GM21619 (cell line): ENCODE data around the gene KLHL15.
"Not testable (repeated sequence)": the region's sequence is repeated elsewhere in the genome, so short reads cannot be mapped to it uniquely, and the experiment has no call there.

Experiments
- ATAC-seq: cut with Tn5 transposase; IDR thresholded peaks from one replicate; pipeline ENCODE4 v1.9.1; 2021; ENCODE audit not compliant: unreplicated experiment

Gene KLHL15, protein sequence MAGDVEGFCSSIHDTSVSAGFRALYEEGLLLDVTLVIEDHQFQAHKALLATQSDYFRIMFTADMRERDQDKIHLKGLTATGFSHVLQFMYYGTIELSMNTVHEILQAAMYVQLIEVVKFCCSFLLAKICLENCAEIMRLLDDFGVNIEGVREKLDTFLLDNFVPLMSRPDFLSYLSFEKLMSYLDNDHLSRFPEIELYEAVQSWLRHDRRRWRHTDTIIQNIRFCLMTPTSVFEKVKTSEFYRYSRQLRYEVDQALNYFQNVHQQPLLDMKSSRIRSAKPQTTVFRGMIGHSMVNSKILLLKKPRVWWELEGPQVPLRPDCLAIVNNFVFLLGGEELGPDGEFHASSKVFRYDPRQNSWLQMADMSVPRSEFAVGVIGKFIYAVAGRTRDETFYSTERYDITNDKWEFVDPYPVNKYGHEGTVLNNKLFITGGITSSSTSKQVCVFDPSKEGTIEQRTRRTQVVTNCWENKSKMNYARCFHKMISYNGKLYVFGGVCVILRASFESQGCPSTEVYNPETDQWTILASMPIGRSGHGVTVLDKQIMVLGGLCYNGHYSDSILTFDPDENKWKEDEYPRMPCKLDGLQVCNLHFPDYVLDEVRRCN

GRCh38 chrX:24027086-24027485 lies at the start of gene KLHL15:
TSS of gene KLHL15 (minus strand) at chrX:24027186. CDS start at chrX:24006693, 20,493 bp downstream.
- ATAC-seq: no peak

DNA sequence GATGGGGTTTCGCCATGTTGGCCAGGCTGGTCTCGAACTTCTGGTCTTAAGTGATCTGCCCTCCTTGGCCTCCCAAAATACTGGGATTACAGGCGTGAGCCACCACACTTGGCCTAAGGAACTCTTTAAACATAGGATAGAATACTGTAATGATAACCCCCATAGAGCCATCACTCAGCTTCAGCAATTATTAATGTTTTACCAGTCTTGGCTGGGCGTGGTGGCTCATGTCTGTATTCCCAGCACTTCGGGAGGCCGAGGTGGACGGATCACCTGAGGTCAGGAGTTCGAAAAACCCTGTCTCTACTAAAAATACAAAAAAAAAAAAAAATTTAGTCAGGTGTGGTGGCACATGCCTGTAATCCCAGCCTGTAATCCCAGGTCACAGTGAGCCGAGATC lies 42.9 kb upstream of the KLHL15 start:
- ATAC-seq: no peak

GRCh38 chrX:24063488-24063887 lies 36.5 kb upstream of the KLHL15 start:
- ATAC-seq: no peak

GRCh38 chrX:24055043-24055356 lies 28.0 kb upstream of the KLHL15 start:
- ATAC-seq: peak; percentile 6

GRCh38 chrX:24054182-24055042 lies 27.4 kb upstream of the KLHL15 start, which contains the start of gene EIF2S3:
TSS of gene EIF2S3 (plus strand) at chrX:24054956. CDS start at chrX:24054969, 13 bp downstream.
- peak; percentile 85 for ATAC-seq

DNA sequence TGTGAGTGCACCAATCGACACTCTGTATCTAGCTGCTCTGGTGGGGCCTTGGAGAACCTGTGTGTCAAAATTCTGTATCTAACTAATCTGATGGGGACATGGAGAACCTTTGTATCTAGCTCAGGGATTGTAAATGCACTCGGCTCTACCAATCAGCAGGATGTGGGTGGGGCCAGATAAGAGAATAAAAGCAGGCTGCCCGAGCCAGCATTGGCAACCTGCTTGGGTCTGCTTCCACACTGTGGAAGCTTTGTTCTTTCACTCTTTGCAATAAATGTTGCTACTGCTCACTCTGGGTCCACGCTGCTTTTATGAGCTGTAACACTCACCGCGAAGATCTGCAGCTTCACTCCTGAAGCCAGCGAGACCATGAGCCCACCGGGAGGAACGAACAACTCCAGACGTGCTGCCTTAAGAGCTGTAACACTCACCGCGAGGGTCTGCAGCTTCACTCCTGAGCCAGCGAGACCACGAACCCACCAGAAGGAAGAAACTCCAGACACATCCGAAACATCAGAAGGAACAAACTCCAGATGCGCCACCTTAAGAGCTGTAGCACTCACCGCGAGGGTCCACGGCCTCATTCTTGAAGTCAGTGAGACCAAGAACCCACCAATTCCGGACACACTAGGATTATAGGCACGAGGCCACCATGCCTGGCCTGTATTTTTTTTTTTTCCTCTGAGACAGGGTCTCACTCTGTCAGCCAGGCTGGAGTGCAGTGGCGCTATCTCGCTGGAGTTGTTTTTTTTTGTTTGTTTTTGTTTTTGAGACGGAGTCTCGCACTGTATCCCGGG lies 23.7 kb upstream of the KLHL15 start:
- not testable (repeated sequence) for ATAC-seq

- ATAC-seq: not testable (repeated sequence)
Observed at GRCh38 chrX:24049643-24050042, 22.7 kb upstream of the KLHL15 start.

GRCh38 chrX:24046060-24046459 lies 19.1 kb upstream of the KLHL15 start:
- ATAC-seq: not testable (repeated sequence)

DNA sequence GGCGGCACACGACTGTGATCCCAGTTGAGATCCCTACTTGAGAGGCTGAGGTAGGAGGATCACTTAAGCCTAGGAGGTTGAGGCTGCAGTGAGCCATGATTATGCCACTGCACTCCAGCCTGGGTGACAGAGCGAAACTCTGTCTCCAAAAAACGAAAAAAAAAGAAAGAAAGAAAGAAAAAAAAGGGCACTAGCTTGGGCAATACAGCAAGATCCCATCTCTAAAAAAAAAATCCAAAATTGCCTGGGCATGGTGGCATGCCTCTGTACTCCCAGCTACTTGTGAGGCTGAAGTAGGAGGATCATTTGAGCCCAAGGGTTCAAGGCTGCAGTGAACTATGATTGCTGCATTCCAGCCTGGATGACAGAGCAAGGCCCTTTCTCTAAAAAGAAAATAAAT lies 10.7 kb upstream of the KLHL15 start:
- no peak for ATAC-seq

- ATAC-seq: no peak
Observed at GRCh38 chrX:24034485-24034884, 7.5 kb upstream of the KLHL15 start.

DNA sequence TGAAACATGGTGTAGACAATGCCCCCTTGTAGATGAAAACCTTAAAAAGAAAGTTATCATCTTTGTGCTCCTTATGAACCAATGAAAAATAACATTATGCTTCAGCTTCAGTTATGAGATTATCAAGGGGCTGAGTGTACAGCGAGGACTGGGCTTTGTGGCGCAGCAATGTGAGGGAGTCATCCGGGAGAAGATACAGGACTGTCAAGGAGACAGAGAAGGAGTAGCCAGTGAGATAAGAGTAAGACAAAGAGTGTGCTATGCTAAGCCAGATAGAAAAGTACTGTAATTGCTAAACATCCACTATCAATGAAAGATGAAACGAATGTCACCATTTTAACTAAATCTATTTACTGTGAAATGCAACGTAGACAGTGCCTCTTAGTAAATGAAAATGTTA lies 3.6 kb upstream of the KLHL15 start:
- ATAC-seq: no peak

DNA sequence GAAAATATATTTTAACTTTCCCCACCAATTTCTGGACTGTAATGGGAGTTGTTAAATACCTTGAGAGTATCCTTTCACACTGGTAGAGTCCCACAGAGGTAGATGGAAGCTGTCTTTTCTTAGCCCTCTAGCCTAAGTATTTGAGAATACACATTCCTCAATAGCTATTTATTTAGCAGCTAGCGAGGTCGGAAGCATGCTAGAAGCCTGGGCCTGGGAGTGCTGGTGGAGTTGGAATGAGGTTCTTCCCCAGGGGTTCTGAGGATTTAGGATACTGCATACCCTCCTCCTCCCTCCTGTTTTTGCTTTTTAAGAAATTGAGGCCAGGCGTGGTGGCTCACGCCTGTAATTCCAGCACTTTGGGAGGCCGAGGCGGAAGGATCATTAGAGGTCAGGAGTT lies 999 bp upstream of the KLHL15 start:
- no peak for ATAC-seq

DNA sequence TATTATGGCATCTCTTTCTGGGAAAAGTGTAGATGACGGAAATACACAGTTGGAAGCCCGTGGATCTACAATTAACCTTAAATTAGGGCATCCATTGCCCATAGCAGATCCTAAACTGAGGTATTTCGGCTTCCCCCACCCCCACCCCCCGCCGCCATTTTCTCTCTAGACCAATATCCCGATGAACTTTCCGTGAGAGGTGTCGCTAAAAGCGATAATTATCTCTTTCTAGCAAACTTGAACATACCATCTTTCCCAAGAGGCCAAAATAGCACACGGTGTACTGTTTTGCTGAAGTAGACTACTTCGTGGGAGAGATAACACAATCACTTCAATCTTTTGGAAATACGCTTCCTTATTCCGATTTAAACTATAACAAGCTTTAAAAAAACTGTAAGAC lies 554 bp downstream of the KLHL15 start:
- ATAC-seq: no peak

GRCh38 chrX:24025741-24026403 lies 1.1 kb downstream of the KLHL15 start:
- peak; percentile 27 for ATAC-seq

DNA sequence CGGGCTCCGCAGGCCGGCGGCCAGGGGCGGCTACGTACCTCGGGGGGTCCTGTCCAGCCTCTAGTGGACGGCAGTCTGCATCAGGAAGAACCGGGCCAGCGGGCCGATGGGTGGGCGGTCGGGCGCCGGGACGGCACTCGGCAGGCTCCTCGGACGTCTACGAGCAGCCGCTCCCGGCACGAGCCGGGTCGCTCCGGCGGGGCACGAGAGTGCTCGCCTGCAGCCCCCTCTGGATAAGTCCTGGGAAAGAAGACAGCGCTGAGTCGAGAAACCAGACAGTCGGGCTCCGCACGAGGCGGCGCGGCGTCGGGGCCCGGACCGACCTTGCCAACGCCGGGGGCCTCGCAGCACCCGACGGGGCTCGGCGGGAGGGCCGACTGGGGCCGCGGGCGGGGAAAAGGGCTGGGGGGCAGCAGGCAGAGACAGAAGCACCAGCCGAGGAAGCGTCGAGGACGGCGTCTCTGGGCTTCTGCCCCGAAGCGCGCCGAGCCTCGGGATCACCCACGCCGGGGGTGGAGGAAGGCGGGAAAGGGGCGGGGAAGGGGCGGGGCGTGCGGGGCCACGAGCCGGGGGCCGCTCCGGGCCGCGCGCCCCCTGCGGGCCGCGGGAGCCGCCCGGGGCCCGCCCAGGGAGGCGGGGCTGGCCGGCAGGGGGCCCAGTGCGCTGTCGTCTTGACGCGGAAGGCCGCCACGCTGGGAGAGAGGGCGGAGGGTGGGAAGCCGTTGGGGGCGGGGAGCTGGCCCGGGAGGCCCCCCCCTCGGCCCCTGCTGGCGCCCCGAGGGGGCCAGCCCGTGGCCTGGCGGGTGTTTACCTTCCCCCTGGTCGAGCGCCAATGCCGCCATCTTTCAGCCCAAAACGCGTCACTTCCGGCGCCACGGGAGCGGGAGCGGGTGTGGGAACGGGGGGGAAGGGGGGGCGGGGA lies 1.9 kb downstream of the KLHL15 start:
- ATAC-seq: peak; percentile 84

GRCh38 chrX:24023972-24024669 lies 2.9 kb downstream of the KLHL15 start:
- no peak for ATAC-seq

- ATAC-seq: no peak
Observed at GRCh38 chrX:24023544-24023943, 3.4 kb downstream of the KLHL15 start.

DNA sequence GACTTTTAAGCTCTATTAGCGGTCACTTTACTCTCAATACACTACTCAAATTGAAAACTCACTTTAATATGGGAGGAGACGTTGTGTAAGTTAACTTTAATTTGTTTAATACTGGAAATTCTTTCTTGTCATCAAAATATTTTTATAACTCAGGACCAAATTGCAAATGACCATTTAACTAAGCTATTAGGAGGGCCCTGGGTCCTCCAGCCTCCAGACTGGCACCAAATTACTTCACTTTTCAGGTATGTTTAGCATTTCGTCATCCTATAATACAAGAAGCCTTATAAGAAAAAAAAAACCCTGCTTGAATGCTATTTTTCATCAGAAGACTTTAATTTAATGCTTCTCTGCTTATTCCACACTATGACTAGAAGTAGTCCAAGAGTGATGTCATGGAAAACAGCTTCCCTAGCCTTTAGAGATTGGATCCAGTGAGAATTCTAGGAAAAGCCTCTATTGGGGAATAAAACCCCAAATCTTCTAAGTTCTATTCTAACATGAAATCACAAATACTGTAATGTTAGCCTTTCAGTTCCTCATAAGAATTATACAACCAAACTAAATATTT lies 6.6 kb downstream of the KLHL15 start:
- no peak for ATAC-seq
